H7 (cell line): ENCODE results near the gene NTN1. TPM values are rescaled to one million over a fixed set of nuclear protein-coding genes. Genes with fewer than 3 reads are reported as not detected.
"Not testable (repeated sequence)": the region's sequence is repeated elsewhere in the genome, so short reads cannot be mapped to it uniquely, and the experiment has no call there.

Experiments
- DNase-seq: peaks from one replicate; pipeline ENCODE4 v3.0.0; 2012
- H3K27me3 ChIP-seq: 2 replicates; pipeline ENCODE4 v1.6.0; 2011; ENCODE audit warnings: mild to moderate bottlenecking, low read length; ENCODE audit not compliant: control insufficient read depth, insufficient read depth
- H3K36me3 ChIP-seq: replicated peaks from 2 replicates; pipeline ENCODE4 v1.5.1; 2011; ENCODE audit warnings: low read length; ENCODE audit not compliant: control insufficient read depth, insufficient read depth
- H3K4me3 ChIP-seq: 2 replicates; pipeline ENCODE4 v1.5.1; 2011; ENCODE audit warnings: low read depth, mild to moderate bottlenecking, control low read depth, low read length, moderate library complexity; ENCODE audit not compliant: insufficient read depth
- total RNA-seq: library from RNA; depleted of rRNA; stranded (reverse); fragments of >200 nt; shearing (Covaris generic); gene quantifications from 2 replicates; pipeline ENCODE4 v1.2.3, GENCODE V29; 2014

NTN1 gene
- total RNA-seq, 1 experiment from 2014 or later: 19.1 TPM

DNA sequence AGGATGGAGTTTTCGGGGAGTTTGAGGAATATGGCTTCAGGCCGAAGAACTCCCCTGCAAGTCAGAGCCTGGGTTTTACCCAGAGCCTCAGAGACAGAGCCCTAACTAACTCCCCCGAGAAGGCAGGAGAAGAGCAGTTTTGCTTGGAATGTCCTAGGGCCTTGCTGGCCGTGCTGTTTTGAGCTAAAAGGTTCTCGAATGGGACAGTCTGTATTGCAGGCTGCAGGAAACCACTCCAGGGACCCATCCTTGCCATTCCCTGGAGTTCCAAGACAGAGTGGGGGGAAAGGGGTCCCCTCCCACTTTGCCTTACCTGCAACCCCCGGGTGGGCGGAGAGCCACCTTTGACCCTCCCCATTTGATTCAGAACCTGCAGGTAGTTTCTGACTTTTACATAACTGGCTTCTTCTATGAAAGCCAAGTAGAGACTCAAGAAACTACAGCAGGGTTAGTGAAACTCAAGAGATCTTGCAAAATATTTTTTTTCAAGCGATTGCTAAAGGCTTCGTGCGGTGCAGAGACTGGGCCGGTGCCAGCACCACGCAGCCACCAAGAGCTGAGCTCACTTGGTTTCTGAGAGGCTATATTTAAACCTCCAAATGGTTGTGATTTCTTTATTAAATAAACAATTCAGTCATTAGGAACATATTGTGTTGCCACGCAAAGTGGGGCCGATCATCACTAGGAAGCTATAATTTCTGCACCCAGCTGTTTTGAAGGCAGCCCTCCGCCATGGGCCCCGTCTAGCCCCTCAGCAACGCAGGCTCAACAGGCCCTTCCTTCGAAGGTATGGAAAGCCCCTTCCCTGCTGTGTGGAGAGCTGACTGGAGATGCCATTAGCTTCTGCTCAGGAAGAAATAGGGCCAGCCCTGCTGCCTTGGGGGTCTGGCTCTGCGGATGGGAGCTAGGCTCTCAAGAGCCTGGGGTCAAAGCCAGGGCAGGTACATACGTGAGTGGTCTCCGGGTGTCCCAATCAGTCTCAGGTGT, 223.0 kb downstream of the NTN1 start:
- H3K4me3 ChIP-seq: no peak overlapping the region
- H3K36me3 ChIP-seq: no peaks in the 10 kb centered on the region
- peak; percentile 69 for DNase-seq
- H3K27me3 ChIP-seq: peaks cover under 1% of the 10 kb centered on the region

DNA sequence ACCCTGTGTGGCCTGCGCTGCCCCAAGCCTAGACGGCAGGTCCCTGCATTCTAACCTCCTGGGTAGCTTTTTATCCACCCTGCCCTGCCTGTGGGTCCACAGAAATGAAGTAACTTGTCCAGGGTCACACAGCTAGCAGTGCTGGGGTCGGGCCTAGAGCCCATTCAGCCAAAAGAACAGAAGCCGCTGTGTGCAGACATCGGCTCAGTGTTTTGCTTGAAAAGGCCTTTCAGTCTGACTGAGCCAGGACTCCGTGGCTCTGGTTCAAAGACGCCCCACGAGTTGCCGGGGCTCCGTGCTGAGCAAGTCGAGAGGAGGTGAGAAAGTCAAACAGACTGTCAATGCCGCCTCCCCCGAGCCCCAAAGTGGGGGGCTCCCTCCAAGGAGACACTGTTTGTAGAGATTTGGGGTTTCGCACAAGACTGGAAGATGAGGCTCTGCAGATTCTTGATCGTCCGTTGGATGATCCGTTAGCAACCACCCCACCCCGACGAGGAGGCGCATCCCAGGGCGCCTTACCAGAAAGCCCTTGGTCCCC, 226.2 kb downstream of the NTN1 start:
- Histone ChIP-seq H3K4me3 (no peak overlapping the region), H3K27me3 (no peaks in the 10 kb centered on the region), H3K36me3 (no peaks in the 10 kb centered on the region)
- no peak for DNase-seq

DNA sequence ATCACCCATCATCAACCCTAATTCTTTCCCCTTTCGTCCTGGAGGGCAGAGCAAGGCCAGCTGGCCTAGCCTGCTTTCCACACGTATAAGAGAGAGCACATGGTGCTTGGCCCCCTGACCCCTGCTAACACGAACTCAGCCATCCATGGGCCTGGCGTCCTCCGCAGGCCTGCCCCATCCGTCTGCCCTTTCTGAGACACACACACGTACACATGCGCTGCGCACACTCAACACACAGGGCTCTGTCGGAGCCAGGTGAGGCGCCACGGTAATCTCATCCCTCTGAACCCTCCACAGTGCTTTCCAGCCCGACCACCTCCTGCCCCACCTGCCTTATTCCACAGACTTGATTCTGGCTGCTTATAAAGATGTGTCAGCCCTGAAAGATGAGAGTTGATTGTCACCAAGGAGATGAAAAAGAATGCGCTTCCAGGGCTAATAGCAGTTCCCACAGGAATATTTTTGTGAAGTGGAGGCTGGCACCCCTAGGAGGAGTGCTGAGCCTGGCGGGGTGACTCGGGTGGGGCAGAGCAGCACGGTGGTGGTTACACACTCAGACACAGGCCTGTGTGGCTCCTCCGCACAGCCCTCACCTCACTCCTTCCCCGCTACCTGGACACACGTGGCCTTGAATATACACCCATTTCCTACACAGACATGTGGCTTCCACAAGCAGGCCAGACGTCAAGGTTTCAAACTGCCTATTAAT, 228.1 kb downstream of the NTN1 start:
- no peaks in the 10 kb centered on the region for H3K27me3 ChIP-seq
- H3K4me3 ChIP-seq: no peak overlapping the region
- DNase-seq: no peak
- H3K36me3 ChIP-seq: no peaks in the 10 kb centered on the region

DNA sequence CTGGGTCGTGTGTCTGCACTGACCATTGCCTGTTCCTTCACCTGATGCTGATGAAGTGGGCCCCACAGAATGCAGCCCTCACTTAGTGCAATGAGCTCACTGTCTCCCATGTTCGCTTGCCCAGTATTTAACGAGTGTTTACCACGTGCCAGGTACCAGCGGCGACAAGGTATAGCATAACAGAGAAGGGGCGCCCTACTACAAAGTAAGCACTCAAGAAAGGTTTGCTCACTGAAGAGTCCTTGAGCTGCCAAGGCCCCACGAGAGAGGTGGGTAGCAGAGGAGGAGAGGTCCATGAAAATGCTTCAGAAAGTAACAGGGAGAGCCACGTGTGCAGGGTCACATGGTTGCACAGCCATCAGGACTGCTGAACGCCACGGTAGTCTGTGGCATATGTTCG, 230.0 kb downstream of the NTN1 start:
- Histone ChIP-seq H3K36me3 (no peaks in the 10 kb centered on the region), H3K4me3 (no peak overlapping the region), H3K27me3 (no peaks in the 10 kb centered on the region)
- DNase-seq: no peak

DNA sequence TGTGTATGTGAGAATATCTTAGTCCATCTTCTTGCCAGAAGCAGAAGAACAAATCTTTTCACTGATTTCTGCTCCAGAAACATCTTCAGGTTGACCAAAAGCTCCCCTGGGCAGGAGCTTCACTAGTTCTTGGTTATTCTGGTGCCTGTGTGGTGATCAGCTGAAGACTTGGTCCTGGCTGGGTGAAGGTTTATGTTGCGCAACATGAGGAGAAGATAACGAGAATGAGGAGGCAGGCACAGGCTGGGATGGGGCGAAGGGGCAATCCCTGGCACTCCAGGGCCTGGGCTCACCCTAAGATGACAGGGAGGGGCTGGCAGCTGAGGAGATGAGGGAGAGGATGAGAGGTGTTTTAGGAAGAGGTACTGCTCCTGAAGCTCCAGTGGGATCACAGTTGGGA, 232.0 kb downstream of the NTN1 start:
- no peak for DNase-seq
- Histone ChIP-seq H3K4me3 (no peak overlapping the region), H3K27me3 (no peaks in the 10 kb centered on the region), H3K36me3 (no peaks in the 10 kb centered on the region)

GRCh38 chr17:9254841-9255240, 233.5 kb downstream of the NTN1 start:
- H3K4me3 ChIP-seq: no peak overlapping the region
- H3K27me3 ChIP-seq: no peaks in the 10 kb centered on the region
- H3K36me3 ChIP-seq: no peaks in the 10 kb centered on the region
- DNase-seq: no peak

- DNase-seq: no peak
- H3K4me3 ChIP-seq: no peak overlapping the region
- H3K27me3 ChIP-seq: no peaks in the 10 kb centered on the region
- H3K36me3 ChIP-seq: no peaks in the 10 kb centered on the region
Observed at GRCh38 chr17:9255833-9256232, 234.5 kb downstream of the NTN1 start.

GRCh38 chr17:9256361-9256750, 235.0 kb downstream of the NTN1 start:
- Histone ChIP-seq H3K27me3 (no peaks in the 10 kb centered on the region), H3K36me3 (no peaks in the 10 kb centered on the region), H3K4me3 (no peak overlapping the region)
- no peak for DNase-seq

DNA sequence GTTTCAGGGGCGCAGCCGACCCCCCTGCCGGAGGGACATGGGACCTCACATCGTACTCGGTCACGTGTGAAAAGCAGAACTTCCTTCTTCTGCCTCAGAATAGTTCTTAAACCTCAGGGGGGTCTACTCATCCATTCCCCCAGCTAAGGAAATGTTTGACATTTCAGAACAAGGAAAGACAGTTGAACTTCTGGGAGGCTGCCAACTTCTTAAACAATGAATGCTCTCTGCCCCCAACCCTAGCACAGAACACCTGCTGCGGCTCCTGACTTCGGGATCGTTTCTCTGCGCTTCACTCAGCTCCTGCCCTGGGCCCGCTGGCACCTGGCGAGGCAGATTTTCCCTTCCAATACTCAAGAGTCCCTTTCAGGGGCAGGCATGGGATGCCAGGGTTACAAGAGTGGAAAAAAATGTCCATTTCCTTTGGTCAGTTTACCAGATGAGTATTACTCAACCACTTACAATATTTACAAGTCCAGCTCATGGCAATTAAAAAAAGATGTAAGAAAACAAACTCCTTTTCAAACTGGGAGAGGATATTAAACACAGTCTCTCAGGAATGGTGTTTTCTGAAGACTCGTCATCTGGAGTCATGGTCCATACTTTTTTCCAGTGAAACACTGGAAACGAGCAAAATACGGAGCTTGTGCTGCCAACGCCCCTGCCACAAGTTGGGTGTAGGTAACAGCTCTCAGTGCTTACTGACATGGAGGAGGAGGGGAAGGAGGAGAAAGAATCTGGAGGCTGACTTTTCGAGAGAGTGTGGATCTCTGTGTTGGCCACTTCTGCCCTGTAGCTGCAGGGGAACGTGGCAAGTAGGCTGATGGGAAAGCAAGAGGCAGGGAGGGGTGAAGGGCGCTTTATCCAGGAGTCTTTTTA, 235.7 kb downstream of the NTN1 start:
- Histone ChIP-seq H3K27me3 (no peaks in the 10 kb centered on the region), H3K36me3 (no peaks in the 10 kb centered on the region), H3K4me3 (no peak overlapping the region)
- no peak for DNase-seq

DNA sequence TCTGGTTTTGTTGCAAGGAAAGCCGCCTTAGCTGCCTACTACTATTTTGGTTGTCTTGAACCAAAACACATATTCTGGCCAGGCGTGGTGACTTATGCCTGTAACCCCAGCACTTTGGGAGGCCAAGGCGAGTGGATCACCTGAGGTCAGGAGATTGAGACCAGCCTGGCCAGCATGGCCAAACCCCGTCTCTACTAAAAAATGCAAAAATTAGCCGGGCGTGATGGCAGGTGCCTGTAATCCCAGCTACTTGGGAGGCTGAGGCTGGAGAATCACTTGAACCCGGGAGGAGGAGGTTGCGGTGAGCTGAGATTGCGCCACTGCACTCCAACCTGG, 236.3 kb downstream of the NTN1 start:
- H3K4me3 ChIP-seq, H3K27me3 ChIP-seq, H3K36me3 ChIP-seq, DNase-seq: not testable (repeated sequence)

DNA sequence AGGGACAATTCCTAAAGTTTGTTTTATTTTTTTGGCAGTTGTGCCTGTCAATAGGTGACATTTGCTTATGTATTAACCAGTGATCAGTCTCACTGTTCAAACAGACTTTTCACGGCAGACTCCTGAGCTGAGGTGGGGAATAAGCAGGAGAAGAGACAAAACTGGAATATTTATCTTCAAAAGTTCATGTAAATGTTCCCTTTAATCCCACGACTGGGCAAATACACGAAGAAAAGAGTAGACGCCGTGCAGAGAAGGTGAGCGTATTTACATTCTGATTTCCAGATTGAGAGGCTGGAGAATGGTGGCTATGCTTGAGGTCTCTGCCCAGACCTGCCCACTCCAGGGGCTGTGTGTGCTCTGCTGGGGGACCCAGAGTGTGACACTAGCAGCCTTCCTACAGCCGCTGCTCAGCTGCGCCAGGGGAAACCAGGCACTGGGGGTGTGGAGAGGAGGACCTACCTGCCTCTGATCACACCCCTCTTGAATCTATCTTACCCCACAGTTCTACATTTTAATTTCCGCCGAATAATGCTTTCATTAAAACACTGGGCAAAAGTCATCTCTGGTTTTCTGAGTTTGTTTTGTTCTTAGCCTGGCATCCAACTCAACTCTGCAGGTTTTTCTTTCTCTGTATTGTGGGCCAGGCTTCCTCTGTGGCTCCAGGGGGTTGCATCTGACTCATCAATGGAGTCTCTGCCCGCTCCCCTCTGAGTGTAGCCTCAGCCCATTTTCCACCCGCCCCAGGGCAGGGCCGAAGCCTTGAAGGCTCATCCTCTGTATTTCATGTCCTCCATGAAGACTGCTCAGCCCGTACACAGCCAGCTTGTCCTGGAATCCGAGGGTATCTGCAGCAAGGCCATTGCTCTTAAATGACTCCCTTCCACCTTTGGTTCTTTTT, 237.1 kb downstream of the NTN1 start:
- DNase-seq: peak; percentile 73
- Histone ChIP-seq H3K36me3 (no peaks in the 10 kb centered on the region), H3K4me3 (no peak overlapping the region), H3K27me3 (no peaks in the 10 kb centered on the region)

DNA sequence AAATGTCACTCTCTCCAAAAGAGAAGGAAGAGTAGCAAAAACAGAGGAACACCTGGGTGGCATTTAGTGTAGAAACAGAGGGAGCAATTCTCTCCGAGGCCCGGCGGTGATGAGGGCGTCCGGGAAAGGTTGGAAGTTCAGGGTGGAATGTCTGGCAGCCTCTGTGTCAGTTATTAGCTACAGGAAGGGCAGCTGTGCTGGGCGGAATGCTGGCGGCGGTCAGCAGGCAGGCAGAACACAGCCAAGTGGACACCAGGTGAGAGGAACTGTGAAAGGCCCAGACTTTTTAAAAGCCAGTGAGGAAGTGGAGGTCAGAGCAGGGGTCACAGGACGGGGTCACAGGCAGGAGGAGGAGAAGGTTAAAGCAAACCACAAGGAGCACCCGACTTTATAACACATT, 238.1 kb downstream of the NTN1 start:
- Histone ChIP-seq H3K36me3 (no peaks in the 10 kb centered on the region), H3K4me3 (no peak overlapping the region), H3K27me3 (no peaks in the 10 kb centered on the region)
- peak; percentile 22 for DNase-seq

- Histone ChIP-seq H3K4me3 (no peak overlapping the region), H3K27me3 (no peaks in the 10 kb centered on the region), H3K36me3 (no peaks in the 10 kb centered on the region)
- DNase-seq: no peak
Observed at GRCh38 chr17:9261081-9262012, 240.0 kb downstream of the NTN1 start.
